ENCODE data around the gene AARS2.

Gene AARS2

DNA sequence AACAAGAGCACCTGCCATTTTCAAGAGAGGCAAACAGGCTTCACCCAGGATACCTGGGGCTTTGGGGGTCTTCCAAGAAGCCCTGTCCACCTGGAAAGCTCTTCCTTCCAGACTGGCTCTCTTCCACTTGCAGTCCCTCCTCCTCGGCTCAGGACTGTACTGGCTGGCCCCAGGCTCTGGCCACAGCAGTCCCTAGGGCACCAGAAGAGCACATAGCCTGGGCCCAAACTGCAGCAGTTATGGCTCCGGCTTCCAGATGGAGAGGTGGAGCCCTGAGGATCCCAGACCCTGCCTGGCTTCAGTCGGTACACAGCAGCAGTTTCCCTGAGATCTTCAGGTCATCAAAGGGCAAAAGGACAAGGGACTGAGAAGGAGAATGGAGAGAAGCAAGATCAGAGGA lies 54.2 kb downstream of the AARS2 start:
- no peak for DNase-seq

DNA sequence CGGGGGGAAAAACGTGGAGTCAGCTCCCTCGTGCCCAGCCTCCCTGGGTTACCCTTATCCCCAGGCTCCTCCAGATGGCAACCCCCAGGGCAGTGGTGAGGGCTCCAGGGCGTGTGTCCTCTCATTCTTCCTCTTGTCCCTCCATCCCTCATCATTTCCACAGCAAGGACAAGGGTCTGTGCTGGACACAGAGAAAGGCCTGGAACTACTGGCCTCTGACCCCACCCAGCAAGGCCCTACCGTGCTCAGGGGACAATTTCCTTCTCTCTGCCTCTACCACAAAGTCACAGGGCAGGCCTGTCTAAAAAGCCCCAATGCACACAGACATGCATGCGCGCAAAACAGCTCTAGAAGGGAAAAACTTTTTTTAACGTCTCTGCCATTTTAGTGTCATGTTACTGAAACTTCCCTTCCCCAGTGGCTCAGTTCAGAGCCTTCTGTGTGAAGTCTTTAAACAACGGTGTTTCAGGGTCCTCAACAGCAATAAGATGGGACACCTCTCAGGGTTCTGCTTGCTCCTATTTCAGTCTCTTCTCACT lies 54.8 kb downstream of the AARS2 start:
- DNase-seq: no peak

DNA sequence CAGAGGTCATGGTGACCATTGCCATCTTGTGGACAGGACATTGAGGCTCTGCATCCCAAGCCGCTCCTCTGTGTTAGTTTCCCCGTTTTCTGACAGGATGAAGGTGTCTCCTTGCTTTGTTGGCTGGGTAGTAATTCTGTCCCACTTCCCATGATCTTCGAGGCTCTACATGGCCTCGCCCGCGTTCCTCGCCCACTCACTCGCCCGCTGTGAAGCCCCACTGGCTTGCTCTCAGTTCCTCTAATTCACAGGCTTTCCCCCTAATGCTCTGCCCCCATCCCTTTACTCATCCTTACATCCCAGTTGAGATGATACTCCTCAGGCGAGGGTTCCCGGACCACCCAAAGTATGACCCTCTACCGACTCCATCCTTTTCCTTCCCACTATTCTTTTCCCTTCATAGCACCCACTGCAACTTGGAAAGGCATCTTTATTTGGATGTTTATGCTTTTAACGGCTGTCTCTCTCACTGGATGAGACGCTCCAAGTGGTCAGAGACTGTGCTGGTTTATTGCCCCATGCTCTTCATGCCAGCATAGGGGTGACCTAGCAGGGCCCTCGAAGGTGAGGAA lies 55.3 kb downstream of the AARS2 start:
- no peak for DNase-seq

DNA sequence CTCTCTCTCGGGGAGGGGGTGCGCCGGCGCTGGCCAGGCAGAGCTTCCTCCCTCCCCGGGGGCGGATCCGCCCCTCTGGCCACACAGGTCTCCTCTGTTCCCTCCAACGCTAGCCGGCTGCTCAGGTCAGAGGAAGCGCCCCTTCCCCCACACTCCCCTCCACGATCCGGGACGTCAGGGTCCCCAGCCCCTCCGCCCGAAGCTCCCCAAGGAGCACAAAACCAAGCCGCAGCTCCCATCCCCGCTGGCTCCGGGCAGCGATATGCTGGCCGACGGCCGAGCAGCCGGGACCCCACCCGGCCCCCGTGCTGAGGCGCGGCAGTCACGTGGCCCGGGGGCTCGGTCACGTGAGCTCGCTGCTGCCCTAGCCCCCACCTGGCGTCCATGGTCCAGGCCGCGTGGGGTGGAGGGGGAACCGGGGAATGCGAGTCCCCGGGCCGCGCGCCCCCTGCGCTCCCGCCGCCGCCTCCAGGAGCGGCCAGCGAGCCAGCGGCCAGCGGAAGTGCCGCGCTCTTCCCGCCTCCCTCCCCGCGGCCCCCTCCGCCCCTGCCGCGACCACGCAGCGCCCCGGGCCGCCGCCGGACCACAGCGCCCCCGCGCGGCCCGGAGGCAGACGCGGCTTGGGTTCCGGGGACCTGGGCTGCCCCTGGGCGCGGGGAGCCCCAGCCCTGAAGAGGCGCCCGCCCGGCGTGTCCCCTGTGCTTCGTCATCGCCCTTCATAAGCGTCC lies 56.0 kb downstream of the AARS2 start, which contains the start of gene SLC35B2:
SLC35B2 (minus strand) TSS at position 504 of the 728 bp plus-strand sequence; CDS start at position 386, 118 bp downstream.
- peak; percentile 76 for DNase-seq

DNA sequence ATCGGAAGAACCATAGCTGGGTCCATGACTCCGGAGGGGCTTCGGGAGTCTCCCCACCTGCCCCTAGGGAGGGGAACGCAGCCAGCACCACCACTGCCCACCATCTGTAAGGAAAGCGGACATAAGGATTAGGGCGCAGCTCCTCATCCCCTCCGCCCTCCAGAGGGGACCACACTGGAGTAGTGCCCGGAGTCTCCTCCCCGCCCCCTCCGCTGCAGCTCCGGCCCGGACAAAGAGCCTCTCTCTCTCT lies 56.4 kb downstream of the AARS2 start:
- no peak for DNase-seq

DNA sequence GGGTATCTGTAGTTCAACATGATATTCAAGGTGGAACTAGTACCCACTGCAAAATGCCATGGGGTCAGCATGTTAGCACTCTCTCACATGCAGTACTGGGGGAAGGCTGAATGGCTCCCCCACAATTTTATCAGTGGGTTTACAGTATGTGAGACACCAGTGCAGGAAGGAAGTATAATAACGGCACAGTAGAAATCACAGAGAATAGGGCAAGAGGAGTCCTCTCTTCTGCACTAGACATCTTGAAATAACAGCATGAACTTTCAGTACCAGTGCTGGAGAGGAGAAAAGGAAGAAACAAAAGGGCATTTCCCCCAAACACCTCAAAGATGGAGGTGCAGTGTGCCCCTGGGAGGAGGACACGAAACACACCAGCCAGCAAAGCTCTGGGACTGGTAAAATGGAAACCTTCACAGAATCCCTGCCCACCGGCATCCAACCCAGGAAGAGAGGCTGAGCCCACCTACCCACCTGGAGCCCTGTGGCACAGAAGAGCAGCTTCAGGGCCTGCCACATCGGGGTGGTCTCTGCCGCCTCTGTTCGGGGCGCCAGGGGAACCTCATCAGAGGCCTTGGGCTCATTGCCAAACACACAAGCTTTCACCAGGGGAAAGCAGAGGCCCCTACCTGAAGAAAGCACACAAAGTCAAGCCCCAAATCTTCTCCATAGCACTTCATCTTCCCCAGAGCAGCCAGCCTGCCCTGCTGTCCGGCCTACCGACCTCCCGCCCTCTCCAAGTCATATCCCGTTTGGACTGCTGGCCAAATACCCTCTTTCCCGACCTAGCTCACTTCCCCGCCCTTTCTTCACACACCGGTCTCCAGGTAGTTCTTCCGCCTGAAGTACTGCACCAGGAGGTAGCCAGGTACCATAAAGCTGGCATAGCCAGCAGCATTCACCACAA lies 57.0 kb downstream of the AARS2 start:
- no peak for DNase-seq

DNA sequence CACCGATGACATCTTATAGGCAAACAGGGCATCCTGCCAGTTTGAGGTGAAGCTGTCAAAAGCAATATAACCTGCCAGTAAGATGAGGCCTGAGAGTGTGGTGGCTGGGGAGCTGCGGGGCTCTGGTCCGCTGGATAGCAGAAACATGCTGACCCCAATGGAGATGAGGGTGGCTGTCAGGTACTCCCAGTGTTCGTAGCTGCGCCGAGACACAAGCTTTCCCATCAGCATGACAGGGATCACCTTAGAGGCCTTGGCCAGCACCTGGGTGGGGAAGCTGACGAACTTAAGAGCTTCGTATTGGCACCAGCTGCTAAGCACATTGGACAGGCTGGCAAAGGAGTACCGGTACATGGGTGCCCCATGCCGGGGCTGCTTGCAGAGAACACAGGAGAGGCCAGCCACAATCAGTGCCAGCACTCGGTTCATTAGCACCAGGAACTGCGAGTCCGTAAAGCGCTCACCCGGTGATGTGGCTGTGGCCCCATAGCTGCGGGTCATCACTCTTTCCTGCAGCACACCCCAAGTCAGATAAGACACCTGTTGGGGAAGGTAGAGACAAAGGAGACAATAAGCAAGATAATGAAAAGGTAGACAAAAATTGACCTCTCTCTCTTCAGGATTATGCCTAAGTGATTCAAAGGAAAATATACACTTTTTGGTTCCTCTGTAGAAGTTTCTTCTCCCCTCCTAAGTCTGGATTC lies 57.9 kb downstream of the AARS2 start:
- no peak for DNase-seq

DNA sequence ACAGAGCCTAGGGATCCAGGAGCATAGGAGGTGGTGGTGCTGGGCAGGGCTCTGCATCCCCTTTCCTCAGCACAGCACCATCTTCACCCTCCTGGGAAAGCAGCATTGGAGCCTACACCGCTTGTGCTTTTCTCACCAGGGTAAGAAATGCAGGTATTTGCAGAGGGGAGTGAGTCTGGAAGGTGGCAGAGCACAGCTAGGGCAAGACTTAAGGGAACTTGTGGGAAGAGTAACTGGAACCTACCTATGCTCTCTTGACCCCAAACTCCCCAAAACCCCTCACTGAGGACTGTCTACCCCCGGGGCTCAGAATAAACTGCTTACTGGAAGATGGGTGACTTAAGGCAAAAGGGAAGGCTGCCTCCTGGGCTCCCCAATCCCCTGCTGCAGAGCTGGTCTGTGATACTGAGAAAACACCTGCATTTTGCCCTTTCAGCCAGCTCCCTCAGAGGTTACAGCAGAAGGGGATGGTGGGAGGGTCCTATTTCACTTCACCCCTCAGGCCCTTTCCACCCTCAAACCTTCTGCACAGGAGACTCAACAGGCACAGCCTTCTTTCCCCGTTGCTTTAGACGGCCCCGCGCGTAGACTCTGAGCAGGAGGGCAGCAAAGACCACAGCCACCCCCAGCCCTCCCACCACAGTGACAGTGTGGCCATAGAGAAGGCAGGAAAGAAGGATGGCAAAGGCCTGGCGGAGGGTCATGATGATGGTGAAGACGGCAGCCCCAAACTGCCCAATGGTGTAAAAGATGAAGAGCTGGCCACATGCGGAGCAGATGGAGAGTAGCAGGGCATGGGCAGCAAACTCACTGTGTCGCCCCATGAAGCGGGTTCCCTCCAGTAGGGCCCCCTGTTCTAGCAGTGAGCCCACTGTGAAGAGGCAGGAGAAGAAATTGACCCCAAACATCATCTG lies 58.7 kb downstream of the AARS2 start:
- DNase-seq: no peak

DNA sequence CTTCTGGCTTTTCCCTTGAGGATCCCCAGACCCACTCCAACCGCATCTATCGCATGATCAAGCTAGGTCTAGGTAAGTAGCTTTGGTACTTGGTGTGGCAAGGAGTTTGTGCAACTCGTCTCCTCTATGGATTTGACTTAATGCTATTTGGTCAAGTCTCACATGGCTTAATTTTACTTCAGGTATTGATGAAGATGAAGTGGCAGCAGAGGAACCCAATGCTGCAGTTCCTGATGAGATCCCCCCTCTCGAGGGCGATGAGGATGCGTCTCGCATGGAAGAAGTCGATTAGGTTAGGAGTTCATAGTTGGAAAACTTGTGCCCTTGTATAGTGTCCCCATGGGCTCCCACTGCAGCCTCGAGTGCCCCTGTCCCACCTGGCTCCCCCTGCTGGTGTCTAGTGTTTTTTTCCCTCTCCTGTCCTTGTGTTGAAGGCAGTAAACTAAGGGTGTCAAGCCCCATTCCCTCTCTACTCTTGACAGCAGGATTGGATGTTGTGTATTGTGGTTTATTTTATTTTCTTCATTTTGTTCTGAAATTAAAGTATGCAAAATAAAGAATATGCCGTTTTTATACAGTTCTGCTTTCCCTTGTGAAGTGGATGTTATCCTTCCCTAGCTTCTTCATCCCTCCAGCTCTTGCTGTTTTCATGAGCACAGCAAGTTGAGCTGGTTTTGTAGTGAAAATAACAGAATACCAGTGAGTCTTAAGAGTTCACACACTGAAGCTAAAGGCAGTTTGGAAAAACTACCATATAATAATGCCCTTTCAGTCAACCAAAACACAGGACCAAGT lies 59.6 kb downstream of the AARS2 start:
- peak; percentile 54 for DNase-seq

DNA sequence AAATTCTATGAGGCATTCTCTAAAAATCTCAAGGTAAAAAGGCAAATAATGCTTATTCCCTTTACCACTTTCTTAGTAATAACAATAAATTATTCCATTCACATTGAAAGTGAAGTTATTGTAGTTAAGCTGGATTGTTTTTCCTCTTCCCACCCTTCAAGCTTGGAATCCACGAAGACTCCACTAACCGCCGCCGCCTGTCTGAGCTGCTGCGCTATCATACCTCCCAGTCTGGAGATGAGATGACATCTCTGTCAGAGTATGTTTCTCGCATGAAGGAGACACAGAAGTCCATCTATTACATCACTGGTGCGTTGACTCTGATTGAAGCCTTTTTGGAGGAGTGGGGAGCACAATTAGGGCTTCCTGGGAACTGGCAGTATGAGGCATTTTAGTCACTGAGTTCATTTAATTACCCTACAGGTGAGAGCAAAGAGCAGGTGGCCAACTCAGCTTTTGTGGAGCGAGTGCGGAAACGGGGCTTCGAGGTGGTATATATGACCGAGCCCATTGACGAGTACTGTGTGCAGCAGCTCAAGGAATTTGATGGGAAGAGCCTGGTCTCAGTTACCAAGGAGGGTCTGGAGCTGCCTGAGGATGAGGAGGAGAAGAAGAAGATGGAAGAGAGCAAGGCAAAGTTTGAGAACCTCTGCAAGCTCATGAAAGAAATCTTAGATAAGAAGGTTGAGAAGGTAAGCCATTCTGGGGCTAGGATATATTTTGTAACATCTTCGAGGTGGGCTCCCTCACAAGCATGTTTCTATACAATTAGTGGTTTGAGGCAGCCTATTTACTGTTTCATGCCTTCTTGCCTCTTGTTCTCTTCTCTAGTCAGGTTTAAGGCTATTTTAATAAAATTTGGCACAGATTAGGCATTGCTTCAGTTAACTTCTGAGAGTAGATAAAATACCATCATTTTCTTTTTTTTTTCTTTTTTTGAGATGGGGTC lies 61.3 kb downstream of the AARS2 start:
- DNase-seq: no peak

DNA sequence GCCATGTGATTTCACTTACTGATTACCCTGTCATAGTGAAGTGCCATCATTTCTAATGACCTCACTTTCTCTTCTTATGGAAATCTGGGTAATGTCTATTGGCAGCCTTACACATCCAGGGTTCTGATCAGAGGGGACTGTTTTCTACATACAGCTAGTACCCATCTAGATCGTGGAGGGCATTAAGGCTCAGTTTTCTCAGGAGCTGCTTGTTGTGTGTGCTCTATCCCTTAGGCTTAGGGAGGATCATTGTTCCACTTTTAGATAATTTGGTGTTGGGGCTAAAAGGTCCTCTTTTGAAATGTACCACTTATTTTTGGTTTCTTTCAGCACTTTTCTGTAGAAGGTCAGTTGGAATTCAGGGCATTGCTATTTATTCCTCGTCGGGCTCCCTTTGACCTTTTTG lies 62.4 kb downstream of the AARS2 start:
- no peak for DNase-seq

DNA sequence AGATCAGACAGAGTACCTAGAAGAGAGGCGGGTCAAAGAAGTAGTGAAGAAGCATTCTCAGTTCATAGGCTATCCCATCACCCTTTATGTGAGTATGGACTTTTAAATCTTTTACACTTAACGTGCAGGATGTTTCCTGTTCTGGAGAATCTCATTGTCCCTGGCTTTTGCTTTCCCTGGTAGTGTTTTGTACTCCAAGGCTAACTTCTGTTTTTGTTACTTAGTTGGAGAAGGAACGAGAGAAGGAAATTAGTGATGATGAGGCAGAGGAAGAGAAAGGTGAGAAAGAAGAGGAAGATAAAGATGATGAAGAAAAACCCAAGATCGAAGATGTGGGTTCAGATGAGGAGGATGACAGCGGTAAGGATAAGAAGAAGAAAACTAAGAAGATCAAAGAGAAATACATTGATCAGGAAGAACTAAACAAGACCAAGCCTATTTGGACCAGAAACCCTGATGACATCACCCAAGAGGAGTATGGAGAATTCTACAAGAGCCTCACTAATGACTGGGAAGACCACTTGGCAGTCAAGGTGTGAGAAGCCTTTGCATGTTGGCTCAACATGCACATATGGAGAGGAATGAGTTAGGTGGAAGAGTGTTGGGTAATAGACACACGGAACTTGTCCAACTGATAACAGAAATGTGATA lies 63.0 kb downstream of the AARS2 start:
- DNase-seq: no peak

Measured in activated T-cell treated with anti-CD3 and anti-CD28 coated beads, Interleukin-2, amount 50 U/mL, for 1 hour (primary cell).